Lower leg skin (tissue), 4 donors: Measurements from ENCODE around the gene NFAT5. TPM values are rescaled to one million over a fixed set of nuclear protein-coding genes. Genes with fewer than 3 reads are reported as not detected.
"Not testable (repeated sequence)": the region's sequence is repeated elsewhere in the genome, so short reads cannot be mapped to it uniquely, and the experiment has no call there.

Experiments used
- DNase-seq, 2 donors: peaks; one replicate each; pipeline ENCODE4 v3.0.0-alpha.2; 2019; ENCODE audit warnings: low spot score in 2 of 2
- H3K4me3 ChIP-seq: fragments of 200-600 bp; sonication (generic); 2 replicates; pipeline ENCODE4 v1.5.1; 2017; ENCODE audit warnings: mild to moderate bottlenecking, low read depth; ENCODE audit not compliant: poor library complexity, severe bottlenecking
- CTCF ChIP-seq, 3 donors: fragments of 450-650 bp; IDR thresholded peaks; one replicate each; pipeline ENCODE4 v1.5.1; 2016; ENCODE audit warnings: antibody characterized with exemption in 3 of 3, mild to moderate bottlenecking in 3 of 3, moderate library complexity in 2 of 3
- POLR2A ChIP-seq, 2 donors: fragments of 450-650 bp; IDR thresholded peaks; one replicate each; pipeline ENCODE4 v1.6.1; 2016 to 2017; ENCODE audit warnings: antibody characterized with exemption in 2 of 2, mild to moderate bottlenecking in 1 of 2, moderate library complexity in 1 of 2
- WGBS, 2 donors: methylation state at CpG; one replicate each; pipeline ENCODE4 v1.1.5; 2018; 5-methylcytosine and 5-hydroxymethylcytosine counted together
- intact Hi-C: fragments of 100-400 bp; cut with DNase I; formaldehyde crosslinking; loops from one replicate; pipeline ENCODE4 v1.15.0; 2023; ENCODE audit warnings: low total_unique reads
- total RNA-seq, 4 donors: library from RNA; depleted of rRNA; stranded (reverse); fragments of >200 nt; gene quantifications; one replicate each; pipeline ENCODE4 v1.1.0, GENCODE V29; 2016

NFAT5 gene
- total RNA-seq, 4 donors from 2014 or later: 74.7 to 114 (median 88.6) TPM

GRCh38 chr16:69727916-69728270 lies 162.1 kb downstream of the NFAT5 start:
- intact Hi-C loops: no loop called here
- no peak for DNase-seq
- H3K4me3 ChIP-seq: no peak overlapping the region
- 81 to 89% methylated on average over 5 of the region's 5 CpGs for WGBS, 2 donors
- TF ChIP-seq POLR2A (IDR thresholded peaks at IDR 0.05): no peak
- TF ChIP-seq CTCF (IDR thresholded peaks at IDR 0.05): no peak

GRCh38 chr16:69729030-69729429 lies 163.3 kb downstream of the NFAT5 start:
- WGBS, 2 donors: 95% methylated on average over 4 of the region's 4 CpGs
- intact Hi-C loops, H3K4me3 ChIP-seq, DNase-seq: not testable (repeated sequence)

GRCh38 chr16:69731280-69731679 lies 165.5 kb downstream of the NFAT5 start:
- H3K4me3 ChIP-seq, intact Hi-C loops, DNase-seq: not testable (repeated sequence)
- WGBS, 2 donors: 87 to 92% methylated on average over 5 of the region's 5 CpGs

GRCh38 chr16:69732101-69732500 lies 166.3 kb downstream of the NFAT5 start:
- intact Hi-C loops: no loop called here
- no peak for DNase-seq
- TF ChIP-seq CTCF (IDR thresholded peaks at IDR 0.05): no peak
- no peak for TF ChIP-seq POLR2A (IDR thresholded peaks at IDR 0.05)
- 80 to 86% methylated on average over 6 of the region's 6 CpGs for WGBS, 2 donors
- no peak overlapping the region for H3K4me3 ChIP-seq

- TF ChIP-seq CTCF (IDR thresholded peaks at IDR 0.05): no peak
- TF ChIP-seq POLR2A (IDR thresholded peaks at IDR 0.05): no peak
- 59 to 60% methylated on average over 8 of the region's 8 CpGs for WGBS, 2 donors
- intact Hi-C loops: no loop called here
- no peak for DNase-seq
- H3K4me3 ChIP-seq: no peak overlapping the region
Measured at GRCh38 chr16:69741519-69741918, 175.8 kb downstream of the NFAT5 start.

- intact Hi-C loops: no loop called here
- no peak overlapping the region for H3K4me3 ChIP-seq
- WGBS, 2 donors: 66 to 71% methylated on average over 40 to 41 of the region's 41 CpGs
- TF ChIP-seq POLR2A (IDR thresholded peaks at IDR 0.05): no peak
- no peak for TF ChIP-seq CTCF (IDR thresholded peaks at IDR 0.05)
- DNase-seq: peak; percentile 50 to 90
Measured at GRCh38 chr16:69741951-69742904, 176.5 kb downstream of the NFAT5 start.
